GM18505 (cell line): ENCODE results near the gene NOP53.
"Not testable (repeated sequence)": the region's sequence is repeated elsewhere in the genome, so short reads cannot be mapped to it uniquely, and the experiment has no call there.

Source experiments
- ATAC-seq: cut with Tn5 transposase; IDR thresholded peaks from one replicate; pipeline ENCODE4 v1.9.1; 2021; ENCODE audit not compliant: unreplicated experiment
- POLR2A ChIP-seq: IDR thresholded peaks from 4 replicates; pipeline ENCODE4 v1.6.1; 2011; ENCODE audit warnings: borderline replicate concordance; ENCODE audit not compliant: insufficient read depth, insufficient read length; ENCODE audit errors: extremely low read depth

Gene NOP53

GRCh38 chr19:47766359-47766620 is 20.9 kb downstream of the NOP53 start:
- no peak for ATAC-seq
- no peak for TF ChIP-seq POLR2A

- no peak for TF ChIP-seq POLR2A
These were observed 21.3 kb downstream of the NOP53 start for GRCh38 chr19:47766670-47767069.

DNA sequence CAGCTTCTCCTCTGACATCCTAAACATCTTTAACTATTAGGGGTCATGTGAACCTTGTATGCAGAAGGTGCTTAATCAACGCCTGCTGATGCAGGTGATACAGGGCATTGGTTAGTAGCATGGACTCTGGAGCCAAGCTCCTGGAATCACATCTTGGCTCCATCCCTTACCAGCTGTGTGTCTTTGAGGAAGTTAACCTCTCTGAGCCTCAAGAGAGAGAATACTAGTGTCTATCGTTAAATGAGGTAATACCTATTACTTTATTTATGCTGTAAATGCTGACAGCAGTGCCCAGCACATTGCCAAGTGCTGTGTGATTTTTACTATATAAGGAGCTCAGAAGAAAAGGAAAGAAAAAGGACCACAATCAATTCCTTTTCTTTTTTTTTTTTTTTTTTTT is 22.0 kb downstream of the NOP53 start:
- TF ChIP-seq POLR2A, result no peak
- ATAC-seq, result no peak

More at GRCh38 chr19:47766670-47767069, 21.3 kb downstream of the NOP53 start:
- no peak for ATAC-seq

- no peak for TF ChIP-seq POLR2A
- no peak for ATAC-seq
These were observed 23.3 kb downstream of the NOP53 start for GRCh38 chr19:47768604-47769003.

- ATAC-seq, result no peak
- no peak for TF ChIP-seq POLR2A
These were observed 24.2 kb downstream of the NOP53 start for GRCh38 chr19:47769534-47769933.

GRCh38 chr19:47771291-47771690 is 25.9 kb downstream of the NOP53 start:
- not testable (repeated sequence) for ATAC-seq

- TF ChIP-seq POLR2A, result no peak
- ATAC-seq, result no peak
These were observed 31.2 kb downstream of the NOP53 start for GRCh38 chr19:47776568-47776967.

DNA sequence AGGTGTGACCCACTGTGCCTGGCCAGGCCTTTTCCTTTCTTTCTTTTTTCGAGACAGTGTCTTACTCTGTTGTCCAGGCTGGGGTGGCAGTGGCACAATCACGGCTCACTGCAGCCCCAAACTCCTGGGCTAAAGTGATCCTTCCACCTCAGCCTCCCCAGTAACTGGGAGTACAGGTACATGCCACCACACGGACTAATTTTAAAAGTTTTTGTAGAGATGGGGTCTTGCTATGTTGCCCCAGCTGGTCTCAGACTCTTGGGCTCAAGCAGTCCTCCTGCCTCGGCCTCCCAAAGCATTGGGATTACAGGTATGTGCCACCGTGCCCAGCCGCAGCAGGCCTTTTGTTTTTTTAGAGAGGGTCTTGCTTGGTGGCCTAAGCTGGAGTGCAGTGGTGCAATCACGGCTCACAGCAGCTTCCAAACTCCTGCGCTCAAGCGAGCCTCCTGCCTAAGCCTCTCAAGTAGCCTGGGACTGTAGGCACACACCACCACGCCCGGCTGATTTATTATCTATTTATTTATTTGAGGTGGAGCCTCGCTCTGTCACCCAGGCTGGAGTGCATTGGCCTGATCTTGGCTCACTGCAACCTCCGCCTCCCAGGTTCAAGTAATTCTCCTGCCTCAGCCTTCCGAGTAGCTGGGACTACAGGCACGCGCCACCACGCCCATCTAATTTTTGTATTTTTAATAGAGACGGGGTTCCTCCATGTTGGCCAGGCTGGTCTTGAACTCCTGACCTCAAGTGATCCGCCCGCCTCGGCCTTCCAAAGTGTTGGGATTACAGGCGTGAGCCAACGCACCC is 32.1 kb downstream of the NOP53 start:
- not testable (repeated sequence) for ATAC-seq

- no peak for ATAC-seq
- peak; percentile 98 for TF ChIP-seq POLR2A
These were observed 33.0 kb downstream of the NOP53 start, which contains the start of gene SELENOW for GRCh38 chr19:47778049-47778953. SELENOW (plus strand) TSS chr19:47778703; CDS start chr19:47778786, 83 bp downstream.

DNA sequence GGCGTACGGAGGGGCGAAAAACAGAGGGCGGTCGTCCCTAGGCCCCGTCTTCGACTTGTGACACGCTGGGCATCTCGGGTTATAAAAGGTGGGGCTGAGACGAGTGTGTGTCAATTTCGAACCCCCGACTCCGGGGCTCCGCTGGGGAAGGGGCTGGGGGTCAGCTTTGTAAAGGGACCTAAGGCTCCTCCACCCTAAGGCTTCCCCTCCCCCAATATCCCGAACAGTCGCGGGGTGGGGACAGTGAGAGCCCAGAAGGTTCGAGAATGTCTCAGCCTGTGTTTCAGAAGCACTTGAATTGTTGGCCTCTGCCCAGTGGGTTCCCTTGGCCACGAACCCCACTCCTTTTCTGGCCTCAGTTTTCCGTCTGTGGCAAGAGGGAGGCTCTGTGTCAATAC is 33.6 kb downstream of the NOP53 start:
- TF ChIP-seq POLR2A, result no peak
- no peak for ATAC-seq

- ATAC-seq, result no peak
- no peak for TF ChIP-seq POLR2A
These were observed 34.3 kb downstream of the NOP53 start for GRCh38 chr19:47779524-47780214.

- no peak for TF ChIP-seq POLR2A
- ATAC-seq, result no peak
These were observed 34.8 kb downstream of the NOP53 start for GRCh38 chr19:47780215-47780551.

GRCh38 chr19:47781590-47782262 is 36.4 kb downstream of the NOP53 start:
- TF ChIP-seq POLR2A, result no peak
- no peak for ATAC-seq
